ENCODE measurements around the gene NEBL.

DNA sequence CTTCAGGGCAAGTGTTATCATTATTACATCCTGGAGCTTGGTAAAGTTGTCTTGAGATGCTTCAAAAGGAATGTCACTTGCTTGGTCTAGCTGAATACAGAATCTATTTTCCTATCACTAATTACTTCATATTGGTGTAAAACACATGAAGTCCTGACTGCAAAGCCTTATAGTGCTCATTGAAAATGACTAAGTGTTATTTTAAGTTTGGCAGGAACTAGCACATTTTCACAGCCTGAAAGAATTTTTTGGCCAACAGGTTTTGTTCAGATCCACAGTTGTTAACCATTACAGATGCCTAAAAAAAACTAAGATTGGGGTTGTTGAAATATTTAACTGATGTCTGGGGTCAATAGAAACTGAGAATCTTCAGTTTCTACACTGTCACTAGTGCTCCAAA lies 149.3 kb downstream of the NEBL start:
- no peak for TF ChIP-seq POLR2A (IDR thresholded peaks at IDR 0.05; ENCODE audit: low read depth, low read length)
- no peak for TF ChIP-seq CHD1 (IDR thresholded peaks at IDR 0.05; ENCODE audit: low read depth, low read length)
- TF ChIP-seq, protein P1, sequence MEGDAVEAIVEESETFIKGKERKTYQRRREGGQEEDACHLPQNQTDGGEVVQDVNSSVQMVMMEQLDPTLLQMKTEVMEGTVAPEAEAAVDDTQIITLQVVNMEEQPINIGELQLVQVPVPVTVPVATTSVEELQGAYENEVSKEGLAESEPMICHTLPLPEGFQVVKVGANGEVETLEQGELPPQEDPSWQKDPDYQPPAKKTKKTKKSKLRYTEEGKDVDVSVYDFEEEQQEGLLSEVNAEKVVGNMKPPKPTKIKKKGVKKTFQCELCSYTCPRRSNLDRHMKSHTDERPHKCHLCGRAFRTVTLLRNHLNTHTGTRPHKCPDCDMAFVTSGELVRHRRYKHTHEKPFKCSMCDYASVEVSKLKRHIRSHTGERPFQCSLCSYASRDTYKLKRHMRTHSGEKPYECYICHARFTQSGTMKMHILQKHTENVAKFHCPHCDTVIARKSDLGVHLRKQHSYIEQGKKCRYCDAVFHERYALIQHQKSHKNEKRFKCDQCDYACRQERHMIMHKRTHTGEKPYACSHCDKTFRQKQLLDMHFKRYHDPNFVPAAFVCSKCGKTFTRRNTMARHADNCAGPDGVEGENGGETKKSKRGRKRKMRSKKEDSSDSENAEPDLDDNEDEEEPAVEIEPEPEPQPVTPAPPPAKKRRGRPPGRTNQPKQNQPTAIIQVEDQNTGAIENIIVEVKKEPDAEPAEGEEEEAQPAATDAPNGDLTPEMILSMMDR (conservative IDR thresholded peaks at IDR 0.05; ENCODE audit: low read depth, low read length) = no peak
- no peak for TF ChIP-seq MAFK (IDR thresholded peaks at IDR 0.05; ENCODE audit: low read depth, low read length)
- TF ChIP-seq, protein P2, sequence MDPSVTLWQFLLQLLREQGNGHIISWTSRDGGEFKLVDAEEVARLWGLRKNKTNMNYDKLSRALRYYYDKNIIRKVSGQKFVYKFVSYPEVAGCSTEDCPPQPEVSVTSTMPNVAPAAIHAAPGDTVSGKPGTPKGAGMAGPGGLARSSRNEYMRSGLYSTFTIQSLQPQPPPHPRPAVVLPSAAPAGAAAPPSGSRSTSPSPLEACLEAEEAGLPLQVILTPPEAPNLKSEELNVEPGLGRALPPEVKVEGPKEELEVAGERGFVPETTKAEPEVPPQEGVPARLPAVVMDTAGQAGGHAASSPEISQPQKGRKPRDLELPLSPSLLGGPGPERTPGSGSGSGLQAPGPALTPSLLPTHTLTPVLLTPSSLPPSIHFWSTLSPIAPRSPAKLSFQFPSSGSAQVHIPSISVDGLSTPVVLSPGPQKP (IDR thresholded peaks at IDR 0.05; ENCODE audit: borderline replicate concordance, low read depth, low read length) = no peak
- no peak for TF ChIP-seq RCOR1 (IDR thresholded peaks at IDR 0.05; ENCODE audit: insufficient replicate concordance, low read length)
- no peak for TF ChIP-seq MXI1 (IDR thresholded peaks at IDR 0.05; ENCODE audit: borderline replicate concordance, low read depth, low read length)
- TF ChIP-seq RAD21 (IDR thresholded peaks at IDR 0.05; ENCODE audit: low read length) = no peak
- no peak for TF ChIP-seq RFX5 (IDR thresholded peaks at IDR 0.05; ENCODE audit: low read depth, low read length)
- TF ChIP-seq, protein P3, sequence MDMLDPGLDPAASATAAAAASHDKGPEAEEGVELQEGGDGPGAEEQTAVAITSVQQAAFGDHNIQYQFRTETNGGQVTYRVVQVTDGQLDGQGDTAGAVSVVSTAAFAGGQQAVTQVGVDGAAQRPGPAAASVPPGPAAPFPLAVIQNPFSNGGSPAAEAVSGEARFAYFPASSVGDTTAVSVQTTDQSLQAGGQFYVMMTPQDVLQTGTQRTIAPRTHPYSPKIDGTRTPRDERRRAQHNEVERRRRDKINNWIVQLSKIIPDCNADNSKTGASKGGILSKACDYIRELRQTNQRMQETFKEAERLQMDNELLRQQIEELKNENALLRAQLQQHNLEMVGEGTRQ (IDR thresholded peaks at IDR 0.05; ENCODE audit: low read depth, low read length) = no peak
- TF ChIP-seq CEBPB (IDR thresholded peaks at IDR 0.05; ENCODE audit: low read depth, low read length) = no peak
- TF ChIP-seq BHLHE40 (IDR thresholded peaks at IDR 0.05; ENCODE audit: low read depth, low read length) = no peak
- no peak for TF ChIP-seq SMC3 (IDR thresholded peaks at IDR 0.05; ENCODE audit: low read depth, low read length)
- no peak for TF ChIP-seq FOS (IDR thresholded peaks at IDR 0.05; ENCODE audit: low read depth, low read length)

Measured in IMR-90 (cell line).